ENCODE measurements around the gene KIAA0232.
"Not testable (repeated sequence)": the region's sequence is repeated elsewhere in the genome, so short reads cannot be mapped to it uniquely, and the experiment has no call there.

The KIAA0232 gene

DNA sequence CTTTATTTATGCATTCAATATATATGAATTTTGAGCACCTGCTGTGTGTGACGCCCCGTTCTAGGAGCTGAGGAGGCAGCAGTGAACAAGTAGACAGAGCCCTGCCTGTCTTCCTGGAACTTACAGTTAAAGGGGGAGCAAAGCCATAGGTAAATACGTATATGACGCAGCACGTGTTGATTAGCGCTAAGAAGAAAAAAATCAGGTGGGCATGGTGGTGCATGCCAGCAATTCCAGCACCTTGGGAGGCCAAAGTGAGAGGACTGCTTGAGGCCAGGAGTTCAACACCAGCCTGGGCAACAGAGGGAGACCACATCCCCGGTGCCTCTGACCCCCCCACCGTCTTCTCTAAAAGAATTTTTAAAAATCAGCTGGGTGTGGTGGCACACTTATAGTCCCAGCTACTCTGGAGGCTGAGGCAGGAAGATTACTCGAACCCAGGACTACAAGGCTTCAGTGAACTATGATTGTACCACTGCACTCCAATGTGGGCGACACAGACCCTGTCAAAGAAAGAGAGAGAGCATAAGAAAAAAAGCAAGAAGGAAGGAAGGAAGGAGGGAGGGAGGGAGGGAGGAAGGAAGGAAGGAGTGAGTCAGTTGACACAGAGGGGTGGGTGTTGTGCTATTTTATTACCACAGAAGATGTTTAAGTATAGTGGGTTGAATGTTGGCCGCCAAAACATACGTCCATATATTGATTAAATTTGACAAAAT is 5.4 kb upstream of the KIAA0232 start:
- DNase-seq: peak in 1 of 3 experiments; percentile 13

DNA sequence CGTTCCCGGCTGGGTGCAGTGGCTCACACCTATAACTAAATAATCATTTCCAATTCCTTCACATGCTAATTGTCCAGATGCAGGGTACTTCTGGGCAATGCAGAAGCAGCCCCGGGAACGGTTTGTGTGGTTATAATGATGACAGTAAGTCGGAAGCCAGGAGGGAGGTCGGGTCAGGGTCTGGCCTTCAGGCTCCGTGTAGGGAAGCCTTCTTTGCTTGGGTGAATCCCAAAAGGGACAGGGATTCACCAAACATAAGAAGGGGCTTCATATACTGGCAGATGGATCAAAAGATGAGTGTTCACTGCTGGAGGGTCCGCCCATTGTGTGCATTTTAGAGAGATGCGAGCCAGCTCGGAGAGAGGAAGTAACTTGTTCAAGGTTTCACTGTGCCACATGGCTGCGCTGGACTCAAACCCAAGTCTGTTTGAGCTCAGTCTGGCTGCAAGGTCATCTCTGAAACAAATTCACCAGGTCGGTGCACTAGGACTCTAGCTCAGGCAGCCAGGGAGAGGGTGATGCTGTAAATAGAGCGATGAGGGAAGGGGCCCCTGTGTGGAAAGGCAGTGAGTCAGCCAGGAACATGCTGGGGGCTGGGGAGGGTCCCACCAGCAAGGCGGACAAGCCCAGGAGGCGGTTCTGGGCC is 4.8 kb upstream of the KIAA0232 start:
- DNase-seq: no peak

DNA sequence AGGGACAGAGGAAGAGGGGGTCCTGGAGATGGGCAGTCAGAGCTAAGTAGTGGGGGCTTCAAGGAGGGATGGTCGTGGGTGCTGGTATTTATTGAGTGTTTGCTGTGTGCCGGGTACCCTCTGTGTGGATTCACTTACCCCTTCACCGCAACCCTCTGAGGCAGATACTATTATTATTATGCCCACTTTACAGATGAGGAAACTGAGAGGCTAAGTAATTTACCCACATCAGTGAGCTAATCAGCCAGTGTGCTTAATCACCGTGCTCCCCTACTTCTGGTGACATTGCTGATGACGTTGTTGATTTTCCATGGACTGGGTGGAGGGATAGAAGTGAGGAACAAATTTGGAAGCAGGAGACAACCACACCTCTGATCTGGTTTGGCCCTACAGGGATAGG is 4.1 kb upstream of the KIAA0232 start:
- DNase-seq: no peak

DNA sequence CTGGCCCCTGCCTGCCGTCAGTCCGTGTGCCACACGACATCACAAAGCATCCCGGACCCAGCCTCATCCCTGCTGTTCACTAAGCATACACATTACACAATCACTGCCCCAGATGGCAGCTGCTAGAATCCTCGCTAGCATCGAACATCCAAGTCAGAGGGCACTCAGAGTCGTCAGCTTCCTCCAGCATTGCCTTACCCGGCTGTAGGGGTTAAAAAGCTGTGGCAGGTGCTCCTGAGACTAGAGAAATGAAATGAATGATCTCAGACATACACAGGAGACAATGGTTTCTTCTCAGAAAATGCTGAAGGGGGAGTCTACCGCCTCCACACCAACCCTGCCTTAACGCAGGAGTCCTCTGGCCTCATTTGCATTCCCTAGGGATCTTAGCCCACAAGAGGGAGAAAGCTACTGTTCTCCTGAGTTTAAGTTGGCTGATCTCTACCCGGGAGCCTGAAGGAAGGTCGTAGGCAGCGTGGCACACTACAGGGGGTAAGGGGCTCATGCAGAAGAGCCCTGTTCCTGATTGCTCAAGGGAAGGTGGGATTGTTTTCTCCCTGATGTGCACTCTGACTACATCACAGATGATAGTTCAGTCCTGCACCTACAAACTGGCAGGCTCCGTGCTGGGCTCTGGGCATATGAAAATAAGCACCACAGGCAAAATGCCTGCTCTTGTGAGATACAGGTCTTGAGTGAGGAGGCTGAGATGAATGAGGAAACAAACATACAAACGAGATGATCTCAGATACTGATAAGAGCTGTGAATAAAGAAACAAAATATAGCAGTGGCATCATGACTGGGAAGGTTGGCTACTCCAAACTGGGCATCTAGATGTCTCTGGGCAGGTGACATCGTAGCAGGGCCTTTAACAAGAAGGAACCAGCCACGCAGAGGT is 2.6 kb upstream of the KIAA0232 start:
- peak; percentile 64 to 86 (median 77) for DNase-seq

DNA sequence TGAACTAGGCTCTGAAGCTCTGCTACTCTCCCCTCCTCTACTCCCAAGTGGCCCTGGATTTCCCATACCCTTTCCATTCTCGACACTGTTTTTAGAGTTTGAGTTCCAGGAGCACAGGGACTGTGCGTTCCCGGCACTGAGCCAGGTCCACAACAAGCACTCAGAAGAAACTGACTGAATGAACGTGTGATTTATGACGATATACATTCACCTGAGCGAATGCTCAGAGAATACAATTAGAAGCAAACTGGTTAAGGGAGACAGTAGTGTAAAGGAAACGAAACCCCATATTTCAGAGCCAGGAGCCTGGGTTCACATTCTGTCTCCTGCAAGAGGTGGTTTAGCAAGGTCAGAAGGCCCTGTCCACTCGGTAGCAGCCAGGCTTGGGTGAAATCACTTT is 1.4 kb upstream of the KIAA0232 start:
- DNase-seq: peak in 2 of 3 experiments; percentile 8 to 72

DNA sequence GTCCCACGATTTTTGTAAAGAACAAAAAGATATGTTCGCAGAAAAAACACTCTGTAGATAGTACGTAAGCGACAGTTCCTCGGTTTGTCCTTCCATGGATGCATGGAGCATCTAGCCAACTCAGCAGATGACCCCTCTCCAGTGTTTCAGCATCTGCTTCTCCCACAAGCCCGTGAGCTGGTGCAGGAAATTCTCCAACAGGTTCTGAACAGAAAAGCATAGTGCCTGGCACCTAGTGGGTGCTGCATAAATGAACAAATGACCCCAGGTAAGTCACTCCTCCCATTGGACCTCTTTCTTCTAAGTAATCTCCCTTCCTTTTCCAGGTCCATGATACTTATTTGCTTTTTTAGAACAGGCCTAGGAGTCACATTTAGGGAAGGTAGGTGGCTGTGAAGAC is 966 bp upstream of the KIAA0232 start:
- peak in 1 of 3 experiments; percentile 48 for DNase-seq

DNA sequence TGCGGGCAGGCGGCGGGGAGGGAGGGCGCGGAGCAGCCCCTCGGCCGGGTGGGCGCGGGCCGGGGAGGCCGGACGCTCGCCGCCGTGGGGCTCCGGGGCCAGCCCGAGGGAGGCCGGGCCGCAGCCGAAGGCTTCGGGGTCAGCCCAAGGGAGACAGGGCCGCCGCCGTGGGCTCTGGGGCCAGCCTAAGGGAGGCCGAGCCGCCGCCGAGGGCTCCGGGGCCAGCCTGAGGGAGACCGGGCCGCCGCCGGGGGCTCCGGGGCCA is 251 bp downstream of the KIAA0232 start:
- no peak for DNase-seq

DNA sequence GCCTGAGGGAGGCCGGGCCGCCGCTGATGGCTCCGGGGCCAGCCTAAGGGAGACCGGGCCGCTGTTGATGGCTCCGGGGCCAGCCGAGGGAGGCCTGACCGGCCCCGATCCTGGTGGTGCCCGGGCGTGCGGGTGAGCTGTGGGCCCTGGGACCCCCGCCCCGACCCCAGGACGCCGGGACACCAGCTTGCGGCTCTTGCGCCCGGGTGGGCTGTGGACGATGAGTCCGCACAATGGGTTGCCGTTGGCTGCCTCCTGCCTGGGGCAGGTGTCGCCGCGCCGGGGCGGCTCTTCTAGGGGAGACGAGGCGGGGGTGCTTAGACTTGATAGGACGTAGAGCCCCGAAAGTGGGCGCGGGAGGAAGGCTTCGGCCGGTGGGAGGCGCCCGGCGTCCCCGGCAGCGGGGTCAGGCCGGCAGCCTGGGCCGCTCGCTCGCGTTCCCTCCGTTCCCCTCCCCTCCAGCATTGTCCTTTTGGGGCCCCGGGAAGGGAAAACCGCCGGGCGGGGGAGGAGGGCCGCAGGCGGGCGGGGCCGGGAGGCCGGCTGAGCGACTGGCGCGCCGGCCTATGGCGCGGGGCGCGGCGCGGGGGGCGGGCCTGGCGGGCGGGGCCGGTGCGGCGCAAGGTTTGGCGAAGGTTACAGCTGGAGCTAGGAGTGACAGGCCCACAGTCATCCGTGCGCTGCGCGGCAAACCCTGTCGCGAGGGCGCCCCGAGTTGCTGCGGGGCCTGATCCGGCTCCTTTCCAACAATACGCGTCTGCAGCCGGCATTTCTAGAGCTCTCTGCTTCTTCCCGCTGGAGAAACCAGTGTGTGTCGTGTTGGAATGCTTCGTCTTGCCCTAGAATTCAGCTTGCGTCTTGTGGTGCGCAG is 819 bp downstream of the KIAA0232 start:
- peak; percentile 87 to 93 (median 90) for DNase-seq

DNA sequence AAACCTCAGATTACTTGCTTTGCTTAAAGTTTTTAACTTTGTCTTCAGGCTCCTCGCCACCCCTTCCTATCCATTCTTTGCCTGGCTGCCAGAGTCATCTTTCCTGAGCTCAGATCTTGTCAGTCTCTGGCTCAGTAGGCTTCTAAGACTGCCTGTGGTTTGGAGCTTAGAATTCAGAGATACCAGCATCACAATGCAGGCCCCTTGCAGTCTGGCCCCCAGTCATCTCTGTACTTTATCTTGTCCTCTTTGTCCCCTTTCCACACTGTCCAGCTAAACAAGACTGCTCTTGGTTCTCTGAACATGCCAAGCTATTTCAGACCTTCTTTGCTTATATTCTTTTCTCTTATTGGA is 3.0 kb downstream of the KIAA0232 start:
- DNase-seq: no peak

DNA sequence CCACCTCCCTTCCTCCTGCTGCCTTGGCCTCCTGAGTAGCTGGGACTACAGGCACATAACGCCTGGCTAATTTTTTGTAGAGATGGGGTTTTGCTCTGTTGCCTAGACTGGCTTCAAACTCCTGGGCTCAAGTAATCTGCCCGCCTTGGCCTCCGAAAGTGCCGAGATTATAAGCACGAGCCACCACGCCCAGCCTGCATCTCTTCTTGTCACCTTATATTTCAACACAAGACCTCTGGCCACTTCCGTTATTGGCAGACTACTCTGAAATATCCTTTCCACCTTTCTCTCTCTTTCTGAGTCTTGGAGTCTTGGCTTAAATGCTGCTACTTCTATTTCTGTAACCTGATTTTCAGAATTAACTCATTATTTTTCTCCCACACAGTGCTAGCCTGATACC is 5.6 kb downstream of the KIAA0232 start:
- DNase-seq: no peak

DNA sequence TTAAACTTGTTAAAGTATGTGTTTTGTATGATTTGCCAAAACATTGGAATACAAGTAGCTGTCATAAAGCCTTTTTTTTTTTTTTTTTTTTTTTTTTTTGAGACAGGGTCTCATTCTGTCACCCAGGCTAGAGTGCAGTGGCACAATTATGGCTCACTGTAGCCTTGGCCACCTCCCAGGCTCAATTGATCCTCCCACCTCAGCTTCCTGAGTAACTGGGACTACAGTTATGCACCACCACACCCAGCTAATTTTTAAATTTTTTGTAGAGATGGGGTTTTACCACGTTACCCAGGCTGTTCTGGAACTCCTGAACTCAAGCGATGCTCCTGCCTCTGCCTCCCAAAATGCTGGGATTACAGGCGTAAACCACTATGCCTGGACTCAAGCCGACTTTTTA is 8.7 kb downstream of the KIAA0232 start:
- DNase-seq: not testable (repeated sequence)

DNA sequence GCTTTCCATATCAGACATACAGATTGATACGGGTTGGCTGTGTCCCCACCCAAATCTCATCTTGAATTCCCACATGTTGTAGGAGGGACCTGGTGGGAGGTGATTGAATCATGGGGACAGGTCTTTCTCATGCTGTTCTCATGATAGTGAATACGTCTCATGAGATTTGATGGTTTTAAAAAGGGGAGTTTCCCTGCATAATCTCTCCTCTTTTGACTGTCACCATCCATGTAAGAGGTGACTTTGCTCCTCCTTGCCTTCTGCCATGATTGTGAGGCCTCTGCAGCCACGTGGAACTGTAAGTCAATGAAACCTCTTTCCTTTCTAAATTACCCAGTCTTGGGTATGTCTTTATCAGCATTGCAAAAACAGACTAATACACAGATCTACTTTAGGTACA is 9.3 kb downstream of the KIAA0232 start:
- DNase-seq: not testable (repeated sequence)

DNA sequence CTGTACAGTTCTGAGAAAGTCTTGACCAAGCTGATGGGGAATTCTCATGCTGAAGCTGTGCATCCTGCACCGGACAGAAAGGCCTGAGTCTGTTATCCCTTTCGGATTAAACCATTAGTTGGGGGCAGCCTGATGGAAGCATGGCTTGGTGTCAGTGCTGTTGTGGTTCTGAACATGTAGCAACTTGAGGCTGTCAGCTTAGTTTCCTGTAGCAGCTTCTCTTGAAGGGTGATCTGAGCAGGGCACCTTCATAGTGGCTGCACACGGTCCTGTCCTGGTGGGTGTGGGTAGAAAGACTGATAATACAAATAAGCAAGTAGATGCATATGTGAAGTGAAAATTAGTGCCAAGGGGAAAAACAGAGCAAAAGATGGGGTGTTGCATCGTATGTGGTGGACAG is 11.7 kb downstream of the KIAA0232 start:
- DNase-seq: no peak

DNA sequence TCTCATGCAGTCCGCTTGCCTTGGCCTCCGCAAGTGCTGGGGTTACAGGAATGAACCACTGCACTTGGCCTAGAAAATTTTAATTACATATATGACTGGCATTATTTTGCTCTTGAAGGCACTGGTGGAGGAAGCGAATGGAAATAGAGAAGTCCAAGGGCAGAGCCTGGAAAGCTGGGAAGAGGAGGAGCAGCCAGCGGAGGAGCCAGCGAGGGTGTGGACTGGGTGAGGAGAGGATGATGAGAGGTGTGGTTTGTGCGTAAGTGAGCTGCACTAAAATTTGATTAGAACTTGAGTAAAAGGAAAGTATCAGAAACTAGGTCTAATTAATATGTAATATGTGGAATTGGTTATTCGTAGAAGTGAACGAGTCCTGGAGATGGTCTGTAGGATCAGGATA is 13.3 kb downstream of the KIAA0232 start:
- DNase-seq: no peak

DNA sequence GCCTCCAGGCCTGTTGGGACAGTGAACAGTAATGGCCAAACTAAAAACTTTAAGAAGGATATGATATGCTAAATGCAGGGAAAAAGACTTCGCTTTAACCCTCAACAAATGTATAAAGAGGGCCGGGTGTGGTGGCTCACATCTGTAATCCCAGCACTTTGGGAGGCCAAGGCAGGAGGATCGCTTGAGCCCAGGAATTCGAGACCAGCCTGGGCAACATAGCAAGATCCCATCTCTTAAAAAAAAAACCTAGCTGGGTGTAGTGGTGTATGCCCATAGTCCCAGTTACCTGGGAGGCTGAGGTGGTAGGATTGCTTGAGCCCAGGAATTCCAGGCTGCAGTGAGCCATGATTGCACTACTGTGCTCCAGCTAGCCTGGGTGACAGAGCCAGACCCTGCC is 14.8 kb downstream of the KIAA0232 start:
- not testable (repeated sequence) for DNase-seq

DNA sequence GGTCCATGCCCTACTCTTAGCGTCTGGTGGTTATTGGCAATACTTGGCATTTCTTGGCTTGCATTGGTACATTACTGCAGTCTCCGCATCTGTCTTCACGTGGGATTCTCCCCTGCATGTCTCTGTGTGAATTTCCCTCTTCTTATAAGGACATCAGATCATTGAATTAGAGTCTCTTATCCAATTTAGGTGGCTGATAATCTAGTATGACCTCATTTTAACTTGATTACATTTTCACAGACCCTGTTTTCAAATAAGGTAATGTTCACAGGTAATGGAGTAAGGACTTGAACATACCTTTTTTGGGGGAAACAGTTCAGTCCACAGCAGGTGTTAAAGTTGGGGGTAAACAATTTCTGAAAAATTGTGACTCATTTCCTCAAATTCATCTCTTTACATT is 16.6 kb downstream of the KIAA0232 start:
- no peak for DNase-seq

DNA sequence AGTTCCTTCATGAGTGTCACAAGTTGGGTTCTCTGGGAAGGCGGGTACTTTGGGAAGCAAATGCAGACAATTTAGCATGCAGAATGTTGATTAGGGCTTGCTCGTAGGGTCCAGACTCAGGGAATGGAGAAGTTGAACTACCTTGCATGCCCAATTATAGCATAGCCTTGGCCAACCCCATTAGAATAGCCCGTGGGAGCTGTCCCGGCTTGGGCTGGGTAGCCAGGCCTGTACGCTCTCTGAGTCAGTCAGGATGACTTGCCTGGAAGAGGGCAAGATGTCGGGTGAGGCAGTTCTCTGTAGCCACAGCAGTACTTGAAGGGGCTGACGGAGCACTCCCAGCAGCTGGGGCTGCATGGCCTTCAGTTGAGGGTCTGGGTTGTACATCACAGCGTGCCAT is 19.5 kb downstream of the KIAA0232 start:
- DNase-seq: no peak

DNA sequence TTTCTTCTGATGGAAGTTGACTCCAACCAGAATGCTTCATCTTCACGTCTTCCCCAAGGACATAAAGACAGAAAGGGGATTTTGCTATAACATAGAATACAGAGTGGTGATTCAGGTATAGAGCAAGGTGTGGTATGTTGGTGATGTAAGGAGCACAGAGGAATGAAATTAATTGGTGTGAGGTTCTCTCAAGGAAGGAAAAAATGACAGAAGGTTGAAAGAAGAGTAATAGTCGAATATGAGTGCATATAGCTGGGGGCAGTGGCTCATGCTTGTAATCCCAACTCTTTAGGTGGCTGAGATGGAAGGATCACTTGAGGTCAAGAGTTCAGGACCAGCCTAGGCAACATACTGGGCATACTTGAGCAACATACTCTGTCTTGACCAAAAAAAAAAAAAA is 20.1 kb downstream of the KIAA0232 start:
- no peak for DNase-seq

DNA sequence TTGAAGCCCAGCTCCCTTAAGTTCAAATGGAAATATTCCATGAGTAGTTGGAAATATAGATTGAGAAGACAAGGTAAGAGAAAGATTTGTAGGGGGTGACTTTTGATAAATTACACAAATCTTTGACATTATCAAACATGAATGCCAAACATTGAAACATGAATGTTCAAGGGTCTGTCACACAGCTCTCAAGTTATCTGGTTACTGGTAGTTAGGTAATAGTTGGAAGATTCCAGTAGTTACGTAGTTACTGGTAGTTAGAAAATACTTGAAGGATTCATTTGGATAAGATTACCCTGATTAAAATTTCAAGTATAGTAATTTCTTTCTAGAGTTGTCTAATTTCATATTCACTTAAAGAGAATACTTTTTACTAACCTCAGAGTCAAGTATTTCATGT is 20.7 kb downstream of the KIAA0232 start:
- DNase-seq: no peak

DNA sequence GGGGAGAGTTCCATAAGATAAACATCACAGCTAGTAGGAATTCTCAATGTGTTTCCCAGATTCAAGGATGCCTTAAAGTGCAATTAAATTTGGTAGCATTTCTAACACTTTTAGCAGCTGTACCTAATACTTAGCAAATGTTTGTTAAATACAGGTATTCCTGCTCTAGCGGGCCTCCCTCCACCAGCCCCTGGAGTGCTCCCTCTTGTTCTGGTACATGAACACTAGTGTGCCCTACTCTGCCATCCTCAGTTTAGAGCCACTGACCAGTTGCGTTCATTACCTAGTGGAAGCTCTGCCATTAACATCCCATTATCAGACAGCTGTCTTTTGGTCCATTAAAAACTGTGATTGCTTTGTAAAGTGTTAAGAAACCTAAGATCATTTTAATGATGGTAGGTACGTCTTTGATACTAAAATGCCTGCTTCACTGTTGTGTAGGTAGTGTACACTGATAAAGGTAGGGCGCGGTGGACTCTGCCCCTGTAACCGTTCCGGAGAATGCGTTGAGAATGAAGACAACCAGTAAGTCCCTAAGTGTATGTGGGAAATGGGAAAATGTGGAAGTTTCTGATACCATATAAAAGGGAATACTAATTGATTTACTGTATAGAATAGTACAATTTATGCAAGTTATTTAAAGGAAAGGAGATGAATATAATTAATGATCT is 21.7 kb downstream of the KIAA0232 start:
- DNase-seq: no peak

DNA sequence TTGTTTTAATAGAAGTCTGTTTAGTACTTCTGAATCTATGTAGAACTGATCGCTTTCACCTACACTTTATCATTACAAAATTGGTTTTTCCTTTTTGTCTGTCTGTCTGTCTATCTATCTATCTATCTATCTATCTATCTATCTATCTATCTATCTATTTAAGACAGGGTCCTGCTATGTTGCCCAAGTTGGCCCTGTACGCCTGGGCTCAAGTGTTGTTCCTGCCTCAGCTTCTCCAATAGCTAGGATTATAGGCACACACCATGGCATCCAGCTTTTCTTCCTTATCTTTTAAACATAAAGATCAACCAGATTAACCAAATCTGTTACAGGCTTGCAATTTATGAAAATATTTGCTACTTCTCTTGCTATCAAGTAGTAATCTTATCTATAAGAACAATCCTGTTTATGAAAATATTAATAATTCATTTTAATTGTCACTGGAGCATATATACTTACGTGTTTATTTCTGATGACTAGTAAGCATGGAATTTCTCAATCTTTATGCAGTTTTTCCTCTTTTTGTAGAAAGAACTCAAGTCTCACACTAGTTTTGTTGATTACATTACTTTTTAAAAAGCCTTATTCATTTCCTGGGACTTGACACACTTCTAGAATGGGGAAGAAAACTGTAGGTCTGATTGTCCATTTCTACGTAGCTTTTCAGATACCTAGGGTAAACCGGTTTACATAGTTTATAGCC is 24.5 kb downstream of the KIAA0232 start:
- DNase-seq: no peak

DNA sequence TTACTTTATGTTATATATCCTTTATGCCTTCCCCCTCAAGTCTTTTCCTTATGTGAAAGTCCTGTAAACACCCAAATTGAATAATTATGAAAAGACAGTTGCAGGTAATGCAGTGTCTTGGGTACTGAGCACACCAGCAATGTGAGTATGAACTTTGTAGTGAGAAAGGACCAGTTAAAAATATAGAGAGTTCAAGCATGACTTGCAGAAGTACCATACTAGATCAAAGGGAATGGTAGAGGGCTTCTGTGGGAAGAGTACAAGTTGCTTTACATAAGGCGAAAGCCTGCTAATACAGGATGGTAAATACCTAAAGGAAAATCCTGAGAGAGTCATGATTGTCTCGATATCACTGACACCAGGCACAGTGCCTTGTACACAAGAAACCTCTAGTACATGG is 25.7 kb downstream of the KIAA0232 start:
- DNase-seq: no peak
